NCI-H2107 treated with DMSO at 0.1 percent for 48 hours (cell line): Measurements from ENCODE around the gene SIX3.

Experiments
- DNase-seq: peaks from one replicate; lab custom pipeline; 2025; ENCODE audit not compliant: unreplicated experiment; lab: John Stamatoyannopoulos, UW

SIX3 gene

DNA sequence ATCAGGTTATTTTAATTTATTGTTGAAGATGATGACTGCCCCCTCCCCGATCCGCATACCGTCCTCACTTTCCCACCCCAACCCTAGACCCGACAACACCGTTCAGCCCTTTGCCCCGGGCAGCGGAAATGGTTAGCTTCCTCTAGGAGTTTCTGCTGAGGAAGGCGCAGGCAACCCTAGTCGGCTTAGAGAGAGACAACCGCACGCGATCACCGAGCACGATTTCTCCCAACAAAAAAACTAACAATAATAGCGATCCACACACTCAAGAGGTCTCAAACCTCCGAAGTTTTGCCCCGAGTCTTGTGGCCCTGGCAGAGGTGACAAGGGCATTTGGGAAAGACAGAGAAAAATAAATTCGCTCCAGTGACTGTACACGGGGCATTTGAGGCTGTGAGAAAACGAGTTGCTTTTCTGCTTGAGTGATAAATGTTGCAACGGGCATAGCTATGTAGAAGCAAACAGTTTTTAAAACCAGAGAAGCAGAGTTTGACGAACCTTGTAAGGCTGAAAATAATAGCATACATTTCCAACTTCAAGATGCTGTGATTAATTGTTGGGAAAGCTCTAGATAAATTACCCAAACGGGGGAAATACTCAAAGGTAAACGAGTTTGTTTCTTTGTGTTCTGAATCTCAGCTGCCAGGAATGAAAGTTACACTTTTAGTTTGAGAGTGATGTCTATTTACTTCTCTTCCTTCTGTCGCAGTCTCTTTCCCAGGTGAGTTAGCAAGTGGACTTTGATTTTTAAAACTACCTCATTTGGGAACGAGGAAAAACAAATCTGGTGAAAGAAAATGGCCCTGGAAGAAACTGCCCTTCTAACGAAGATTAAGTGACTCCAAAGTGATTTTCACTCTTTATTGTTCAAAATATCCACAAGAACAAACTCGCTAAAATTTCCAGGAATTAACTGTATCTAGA, 11.0 kb upstream of the SIX3 start:
- no peak for DNase-seq

GRCh38 chr2:44931198-44931780, 10.2 kb upstream of the SIX3 start:
- no peak for DNase-seq

DNA sequence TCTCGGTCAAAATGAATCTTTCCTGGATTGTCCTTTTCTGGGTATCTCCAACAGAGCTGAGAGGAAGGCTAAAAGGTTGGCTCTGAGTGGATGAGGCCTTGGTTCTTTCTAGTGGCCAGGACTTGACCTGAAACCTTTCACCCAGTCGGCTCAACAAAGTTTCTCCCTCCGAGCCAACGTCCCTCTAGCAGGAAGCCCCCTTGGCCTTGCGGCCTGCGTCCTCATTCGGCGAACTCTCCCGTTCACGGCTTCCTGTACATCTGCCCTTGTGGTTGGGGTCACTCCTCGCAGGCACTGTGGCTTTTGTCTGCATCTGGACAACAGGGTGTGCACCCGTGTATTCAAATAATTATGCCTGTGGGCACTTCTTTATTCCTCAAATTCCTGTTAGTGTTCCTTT, 9.4 kb upstream of the SIX3 start:
- DNase-seq: no peak

DNA sequence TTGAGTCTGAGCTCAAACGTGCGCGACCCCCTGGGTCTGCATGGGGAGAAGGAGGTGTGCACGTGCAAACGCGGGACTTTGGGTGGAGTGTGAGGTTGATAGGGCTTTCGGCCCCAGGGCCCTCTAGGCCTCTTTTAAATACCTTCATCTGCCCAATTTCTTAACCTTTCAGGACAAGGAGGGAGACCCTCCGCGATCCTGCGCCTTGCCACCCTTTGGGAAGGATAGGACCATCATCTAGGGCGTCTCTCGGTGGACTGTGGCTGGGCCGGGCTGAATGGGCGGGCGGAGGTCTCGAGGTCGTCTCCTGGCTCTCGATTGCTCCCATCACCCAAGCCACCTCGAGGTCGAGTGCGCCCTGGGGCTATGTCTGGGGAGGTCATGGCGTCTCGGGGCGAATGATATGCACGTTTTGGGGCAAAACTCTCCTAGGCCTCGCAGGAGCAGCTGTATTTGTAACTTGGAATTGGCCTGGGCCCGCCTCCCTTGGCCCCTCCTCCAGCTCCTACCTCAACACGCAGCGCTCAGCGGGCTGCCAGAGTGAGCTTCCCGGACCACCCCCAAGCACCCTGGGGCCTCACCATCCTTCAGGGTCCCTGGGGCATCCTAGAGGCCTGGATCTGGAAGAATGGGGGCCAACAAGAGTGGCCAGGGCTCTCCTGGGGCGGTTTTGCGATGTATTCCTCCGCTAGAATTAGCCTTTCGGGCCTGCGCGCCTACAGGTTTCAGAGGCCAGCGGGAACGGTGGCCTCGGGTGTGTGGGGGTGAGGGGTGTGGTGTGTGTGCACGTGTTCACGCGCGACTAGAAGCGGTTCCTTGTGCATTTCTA, 8.7 kb upstream of the SIX3 start:
- DNase-seq: no peak

GRCh38 chr2:44933434-44933951, 8.0 kb upstream of the SIX3 start:
- DNase-seq: no peak

GRCh38 chr2:44934038-44934982, 7.2 kb upstream of the SIX3 start:
- DNase-seq: no peak

DNA sequence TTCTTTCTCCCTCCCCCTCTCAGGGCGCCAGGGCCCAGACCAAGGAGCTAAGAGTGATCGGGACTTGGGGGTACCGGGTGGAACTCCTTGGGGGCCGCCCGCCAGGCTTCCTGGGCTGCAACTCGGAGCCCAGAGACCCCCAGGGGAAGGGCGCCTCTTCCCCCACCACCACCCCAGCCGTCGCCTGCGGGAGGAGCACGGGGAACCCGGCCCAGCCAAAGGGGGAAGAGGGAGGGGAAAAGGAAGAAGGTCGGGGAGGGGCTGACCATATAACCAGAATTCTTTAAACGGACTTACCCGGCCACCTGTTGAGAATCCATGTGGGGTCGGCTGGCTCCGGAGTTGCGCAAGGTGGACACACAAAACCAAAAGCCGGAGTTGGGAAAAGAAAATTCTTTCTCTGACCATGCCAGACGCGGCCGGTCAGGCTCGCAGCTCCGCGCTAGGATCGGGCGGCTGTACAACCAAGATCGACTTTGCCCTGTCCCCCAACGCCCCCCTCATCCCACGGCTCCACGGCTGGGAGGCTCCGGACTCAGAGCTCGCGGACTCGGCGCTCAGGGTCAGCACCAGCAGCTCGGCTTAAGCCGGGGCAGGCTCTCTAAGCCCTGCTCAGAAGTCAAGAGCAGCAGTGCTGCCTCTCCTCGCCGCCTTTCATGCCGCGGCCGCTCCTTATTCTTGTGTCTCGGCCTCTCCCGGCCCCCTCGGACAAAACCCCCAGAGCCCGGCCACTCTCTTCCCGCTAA, 6.3 kb upstream of the SIX3 start:
- no peak for DNase-seq

DNA sequence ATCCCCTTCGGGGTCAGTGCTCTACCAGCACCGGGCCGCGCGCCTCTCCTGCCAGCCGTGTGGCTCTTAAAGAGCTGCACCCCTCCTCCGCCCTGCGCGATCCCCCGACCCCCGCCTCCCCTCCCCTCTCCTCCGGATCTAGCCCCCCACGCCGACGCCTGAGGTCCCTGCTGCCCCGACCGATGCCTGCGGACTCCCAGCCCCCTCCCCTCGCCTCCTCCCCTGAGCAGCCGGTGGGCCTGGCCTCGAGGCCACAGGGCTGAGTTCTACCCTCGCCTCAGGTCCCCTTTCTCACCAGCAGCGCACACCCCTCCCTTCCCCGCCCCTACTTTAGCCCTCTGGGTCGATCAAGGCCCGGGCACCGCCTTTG, 5.8 kb upstream of the SIX3 start:
- no peak for DNase-seq

- no peak for DNase-seq
Measured at GRCh38 chr2:44936275-44936674, 5.2 kb upstream of the SIX3 start.

- DNase-seq: no peak
Measured at GRCh38 chr2:44936715-44937687, 4.5 kb upstream of the SIX3 start.

- no peak for DNase-seq
Measured at GRCh38 chr2:44937688-44938240, 3.7 kb upstream of the SIX3 start.

- DNase-seq: no peak
Measured at GRCh38 chr2:44938287-44939105, 3.0 kb upstream of the SIX3 start.

DNA sequence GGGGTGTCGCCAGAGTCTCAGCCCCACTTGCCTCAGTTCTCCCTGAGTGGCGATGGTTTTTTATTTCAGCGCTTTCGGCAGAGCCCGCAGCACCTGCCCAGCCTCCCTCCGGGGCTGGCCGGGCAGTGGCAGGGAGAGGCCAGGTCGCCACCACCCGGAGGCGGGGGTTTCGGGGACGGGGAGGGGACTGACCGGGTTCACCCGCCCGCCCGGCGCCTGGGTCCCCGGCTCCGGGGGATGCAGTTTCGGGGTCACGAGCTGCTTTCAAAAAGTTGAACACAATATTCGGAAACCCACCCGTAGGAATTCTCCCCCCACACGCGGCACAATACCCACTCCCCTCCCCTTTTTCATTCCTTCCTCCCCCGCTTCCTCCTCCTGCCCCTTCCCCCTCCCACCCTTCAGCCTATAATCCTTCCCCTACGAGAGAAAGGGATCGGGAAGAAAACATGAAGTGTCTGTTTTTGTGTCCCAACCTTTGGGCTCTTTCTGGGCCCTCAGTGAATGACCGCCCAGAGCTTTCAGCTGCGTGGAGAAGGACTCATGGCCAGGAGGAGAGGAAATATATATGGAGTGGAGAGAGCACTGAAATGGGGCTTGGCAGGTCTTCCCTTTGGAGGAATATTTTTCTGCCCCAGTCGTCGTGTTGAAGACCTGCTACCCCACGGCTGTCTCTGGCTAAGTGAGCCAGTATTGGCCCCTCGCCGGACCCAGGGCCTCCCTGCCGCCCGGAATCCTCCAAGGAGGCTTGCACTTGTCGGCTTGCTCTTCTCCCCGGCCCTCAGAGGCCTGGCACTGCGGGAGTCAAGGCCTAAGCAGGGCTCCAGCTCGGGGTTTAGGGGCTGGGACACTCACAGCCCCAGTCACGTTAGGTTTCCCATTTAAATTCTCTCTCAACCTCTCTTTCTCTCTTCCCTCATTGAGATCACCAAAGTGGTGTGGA, 2.1 kb upstream of the SIX3 start:
- no peak for DNase-seq

DNA sequence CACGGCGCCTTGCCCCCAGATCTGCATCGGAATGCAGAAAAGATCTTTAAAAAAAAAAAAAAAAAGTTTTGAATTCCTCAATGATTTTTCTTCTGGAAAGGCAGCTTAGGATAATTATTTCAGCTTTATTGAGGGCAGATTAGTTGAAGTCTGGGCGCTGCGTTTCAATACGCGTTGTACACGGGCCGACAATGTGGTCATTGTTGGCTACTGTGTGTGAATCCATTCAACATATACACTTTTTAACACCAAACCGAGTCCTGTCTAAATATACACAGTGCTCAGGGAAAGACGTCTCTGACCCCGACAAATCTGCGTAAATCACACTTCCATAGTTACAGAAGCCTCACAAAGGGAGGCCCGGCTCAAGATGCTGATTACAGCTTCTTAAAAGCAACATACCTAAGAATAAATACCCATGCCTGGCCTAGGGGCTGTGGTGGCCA, 1.4 kb upstream of the SIX3 start:
- no peak for DNase-seq

DNA sequence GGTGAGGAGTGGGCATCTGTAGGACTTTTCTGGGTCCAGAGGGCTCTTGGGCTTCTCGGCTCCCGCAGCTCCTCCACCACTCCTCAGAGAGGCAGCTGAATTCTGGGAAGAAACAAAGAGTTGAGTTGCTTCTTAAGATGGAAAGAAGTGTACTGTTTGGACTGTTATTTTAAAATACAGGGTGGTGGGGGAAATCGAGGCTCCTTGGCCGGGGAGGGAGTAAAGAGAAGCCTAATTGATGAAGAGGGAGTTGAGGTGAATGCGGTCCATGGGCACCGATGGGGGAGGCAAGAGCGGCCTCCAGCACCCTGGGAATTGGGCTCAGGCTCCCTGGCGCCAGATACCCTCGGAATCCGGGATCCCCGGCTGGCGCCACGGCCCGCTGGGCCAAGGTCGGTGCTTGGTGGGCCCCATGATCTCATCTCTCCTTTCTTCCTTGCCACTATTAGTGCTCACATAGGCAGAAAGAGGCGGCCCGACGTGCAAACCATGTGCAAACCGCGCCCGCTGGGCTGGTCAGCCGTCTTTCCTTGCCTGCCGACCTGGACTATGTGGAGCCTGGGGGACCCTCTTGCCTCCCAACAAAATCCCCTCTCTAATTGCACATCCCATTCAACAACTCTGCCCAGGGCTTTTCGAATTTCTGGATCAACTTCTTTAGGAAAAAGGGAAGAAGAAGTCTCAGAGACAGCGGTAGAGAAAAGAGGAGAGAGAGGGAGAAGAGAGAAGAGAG, 604 bp upstream of the SIX3 start:
- no peak for DNase-seq
